OCI-LY3 (cell line): Measurements from ENCODE around the gene ZFAND3.

ENCODE experiments used
- H2AFZ ChIP-seq: fragments of 200-600, 300-600 bp; shearing (Covaris generic); 2 replicates; pipeline ENCODE4 v1.6.0; 2014; ENCODE audit warnings: antibody characterized with exemption, low read depth, low read length
- H3K27ac ChIP-seq: fragments of 200-600, 300-600 bp; sonication (generic); 2 replicates; pipeline ENCODE4 v1.5.1; 2014; ENCODE audit warnings: mild to moderate bottlenecking, low read length, moderate library complexity, mixed read lengths
- H3K27me3 ChIP-seq: fragments of 200-600, 300-600 bp; sonication (generic); 2 replicates; pipeline ENCODE4 v1.6.1; 2014; ENCODE audit warnings: low read depth, low read length, mixed read lengths
- H3K36me3 ChIP-seq: fragments of 200-600, 300-600 bp; sonication (generic); replicated peaks from 2 replicates; pipeline ENCODE3; 2014; ENCODE audit warnings: low read depth, low read length, mixed read lengths
- H3K4me1 ChIP-seq: fragments of 300-600, 200-600 bp; sonication (generic); 2 replicates; pipeline ENCODE4 v1.6.1; 2014; ENCODE audit warnings: low read length, mixed read lengths
- H3K4me2 ChIP-seq: fragments of 200-600, 300-600 bp; sonication (generic); 2 replicates; pipeline ENCODE4 v1.6.1; 2014; ENCODE audit warnings: low read length, mixed read lengths
- H3K4me3 ChIP-seq: fragments of 300-600, 200-600 bp; sonication (generic); 2 replicates; pipeline ENCODE4 v1.5.1; 2014; ENCODE audit warnings: antibody characterized with exemption, mild to moderate bottlenecking, low read length, moderate library complexity
- H3K79me2 ChIP-seq: fragments of 300-600, 200-600 bp; shearing (Covaris generic); 2 replicates; pipeline ENCODE4 v1.6.1; 2014; ENCODE audit warnings: mild to moderate bottlenecking, low read length, mixed read lengths
- H3K9ac ChIP-seq: fragments of 300-600, 200-600 bp; shearing (Covaris generic); 2 replicates; pipeline ENCODE4 v1.6.0; 2014; ENCODE audit warnings: mild to moderate bottlenecking, low read length, moderate library complexity
- H3K9me3 ChIP-seq: fragments of 200-600, 300-600 bp; shearing (Covaris generic); 2 replicates; pipeline ENCODE4 v1.6.1; 2014; ENCODE audit warnings: low read length, mixed read lengths; ENCODE audit not compliant: insufficient read depth
- H4K20me1 ChIP-seq: fragments of 200-600, 300-600 bp; sonication (generic); 2 replicates; pipeline ENCODE4 v1.6.1; 2016; ENCODE audit warnings: low read length, mixed read lengths; ENCODE audit not compliant: insufficient read depth
- CTCF ChIP-seq: fragments of 200-600, 300-600 bp; sonication (generic); IDR thresholded peaks from 2 replicates; pipeline ENCODE4 v1.5.1; 2014; ENCODE audit warnings: antibody characterized with exemption, low read length, low read depth
- EZH2phosphoT487 ChIP-seq: fragments of 200-600 bp; shearing (Covaris generic); IDR thresholded peaks from 2 replicates; pipeline ENCODE4 v1.6.1; 2018; ENCODE audit warnings: antibody characterized with exemption, mixed run types, low read depth

ZFAND3 gene

GRCh38 chr6:37861452-37861851 is 41.9 kb downstream of the ZFAND3 start:
- Histone ChIP-seq H3K4me2 (no peak overlapping the region), H3K79me2 (peaks cover 51% of the 10 kb centered on the region), H4K20me1 (peaks cover 68% of the 10 kb centered on the region), H3K9ac (no peak overlapping the region), H3K9me3 (no peaks in the 10 kb centered on the region), H3K36me3 (peaks cover 4% of the 10 kb centered on the region), H2AFZ (no peak overlapping the region), H3K27me3 (no peaks in the 10 kb centered on the region), H3K4me3 (no peak overlapping the region), H3K27ac (no peak overlapping the region), H3K4me1 (peaks cover 3% of the 10 kb centered on the region; the same call in 1 of the 2 replicates)
- TF ChIP-seq EZH2phosphoT487 = no peak
- TF ChIP-seq CTCF = no peak

- Histone ChIP-seq H3K27me3 (no peaks in the 10 kb centered on the region), H4K20me1 (peaks cover 73% of the 10 kb centered on the region), H3K4me3 (no peak overlapping the region), H3K79me2 (peaks cover 61% of the 10 kb centered on the region), H3K9ac (no peak overlapping the region), H3K9me3 (no peaks in the 10 kb centered on the region), H3K4me1 (peaks cover 7% of the 10 kb centered on the region), H3K27ac (no peak overlapping the region), H2AFZ (no peak overlapping the region), H3K36me3 (peaks cover 4% of the 10 kb centered on the region), H3K4me2 (no peak overlapping the region)
- TF ChIP-seq EZH2phosphoT487 (no peak), CTCF (no peak)
Measured at GRCh38 chr6:37862430-37862829, 42.9 kb downstream of the ZFAND3 start.

GRCh38 chr6:37862992-37863391 is 43.5 kb downstream of the ZFAND3 start:
- Histone ChIP-seq H3K4me1 (peaks cover 13% of the 10 kb centered on the region), H3K9me3 (no peaks in the 10 kb centered on the region), H3K27me3 (no peaks in the 10 kb centered on the region), H3K9ac (no peak overlapping the region), H3K79me2 (peaks cover 61% of the 10 kb centered on the region), H2AFZ (no peak overlapping the region), H3K27ac (no peak overlapping the region), H3K36me3 (peaks cover 4% of the 10 kb centered on the region), H3K4me2 (no peak overlapping the region), H4K20me1 (peaks cover 73% of the 10 kb centered on the region), H3K4me3 (no peak overlapping the region)
- TF ChIP-seq EZH2phosphoT487 = no peak
- TF ChIP-seq CTCF = no peak

GRCh38 chr6:37864250-37864649 is 44.7 kb downstream of the ZFAND3 start:
- Histone ChIP-seq H3K9me3 (no peaks in the 10 kb centered on the region), H3K9ac (no peak overlapping the region), H3K27ac (no peak overlapping the region), H3K4me1 (peaks cover 15% of the 10 kb centered on the region), H3K79me2 (peaks cover 69% of the 10 kb centered on the region), H3K36me3 (peaks cover 4% of the 10 kb centered on the region), H2AFZ (no peak overlapping the region), H3K4me3 (no peak overlapping the region), H3K4me2 (no peak overlapping the region), H3K27me3 (no peaks in the 10 kb centered on the region), H4K20me1 (peaks cover 72% of the 10 kb centered on the region)
- TF ChIP-seq EZH2phosphoT487 (no peak), CTCF (no peak)
